Panc1 (cell line): Measurements from ENCODE around the gene ASCC1.

ENCODE experiments used
- CTCF ChIP-seq: fragments of 450-650 bp; IDR thresholded peaks from 2 replicates; pipeline ENCODE4 v1.5.1; 2017; ENCODE audit warnings: mild to moderate bottlenecking
- POLR2AphosphoS5 ChIP-seq: IDR thresholded peaks from 2 replicates; pipeline ENCODE4 v1.6.1; 2012; ENCODE audit warnings: mild to moderate bottlenecking, low read depth, low read length, moderate library complexity
- SIN3A ChIP-seq: IDR thresholded peaks from 2 replicates; pipeline ENCODE4 v1.6.1; 2012; ENCODE audit warnings: low read depth, mild to moderate bottlenecking, low read length, moderate library complexity, borderline replicate concordance; ENCODE audit not compliant: insufficient read depth

- no peak for TF ChIP-seq POLR2AphosphoS5
- no peak for TF ChIP-seq SIN3A
- no peak for TF ChIP-seq CTCF
Observed at GRCh38 chr10:72069751-72070526, 146.1 kb downstream of the ASCC1 start.
